ENCODE results near the gene FIBP. TPM values are rescaled to one million over a fixed set of nuclear protein-coding genes. Genes with fewer than 3 reads are reported as not detected.

Gene FIBP
- 157 and 195 TPM in 2 replicates for total RNA-seq

GRCh38 chr11:65888163-65888814, at the start of gene FIBP:
Gene FIBP, minus strand, starts transcription at chr11:65888471. Its CDS starts 53 bp downstream, at chr11:65888418.
- peak; percentile 89 to 98 for DNase-seq (ENCODE audit: low read depth in 2 of 2)

GRCh38 chr11:65937766-65938165, 49.5 kb upstream of the FIBP start:
- no peak for DNase-seq (ENCODE audit: low read depth in 2 of 2)

- no peak for DNase-seq (ENCODE audit: low read depth in 2 of 2)
Measured at GRCh38 chr11:65934014-65934413, 45.7 kb upstream of the FIBP start.

- no peak for DNase-seq (ENCODE audit: low read depth in 2 of 2)
Measured at GRCh38 chr11:65932558-65932919, 44.3 kb upstream of the FIBP start.

GRCh38 chr11:65931773-65932557, 43.7 kb upstream of the FIBP start:
- no peak for DNase-seq (ENCODE audit: low read depth in 2 of 2)

GRCh38 chr11:65928667-65929066, 40.4 kb upstream of the FIBP start:
- DNase-seq (ENCODE audit: low read depth in 2 of 2) = no peak

GRCh38 chr11:65927904-65928397, 39.7 kb upstream of the FIBP start:
- DNase-seq (ENCODE audit: low read depth in 2 of 2) = no peak

GRCh38 chr11:65925397-65925796, 37.1 kb upstream of the FIBP start:
- DNase-seq (ENCODE audit: low read depth in 2 of 2) = no peak

GRCh38 chr11:65922565-65922964, 34.3 kb upstream of the FIBP start:
- no peak for DNase-seq (ENCODE audit: low read depth in 2 of 2)

- DNase-seq (ENCODE audit: low read depth in 2 of 2) = no peak
Measured at GRCh38 chr11:65921876-65922275, 33.6 kb upstream of the FIBP start.

GRCh38 chr11:65921033-65921555, 32.8 kb upstream of the FIBP start:
- DNase-seq (ENCODE audit: low read depth in 2 of 2) = no peak

GRCh38 chr11:65920372-65920802, 32.1 kb upstream of the FIBP start:
- DNase-seq (ENCODE audit: low read depth in 2 of 2) = no peak

GRCh38 chr11:65919573-65920371, 31.5 kb upstream of the FIBP start:
- DNase-seq (ENCODE audit: low read depth in 2 of 2) = no peak

- peak; percentile 92 to 99 for DNase-seq (ENCODE audit: low read depth in 2 of 2)
Measured at GRCh38 chr11:65919141-65919572, 30.9 kb upstream of the FIBP start, which contains the start of gene DRAP1. Gene DRAP1, plus strand, starts transcription at chr11:65919426. Its CDS starts 76 bp downstream, at chr11:65919502.

- peak in 1 of 2 donors; percentile 53 for DNase-seq (ENCODE audit: low read depth in 2 of 2)
Measured at GRCh38 chr11:65918211-65919140, 30.2 kb upstream of the FIBP start, which contains the start of gene C11orf68. Gene C11orf68, minus strand, starts transcription at chr11:65919062. Its CDS starts 31 bp downstream, at chr11:65919031.

GRCh38 chr11:65917434-65918210, 29.4 kb upstream of the FIBP start:
- DNase-seq (ENCODE audit: low read depth in 2 of 2) = no peak

GRCh38 chr11:65917077-65917433, 28.8 kb upstream of the FIBP start:
- DNase-seq (ENCODE audit: low read depth in 2 of 2) = no peak

GRCh38 chr11:65916391-65916790, 28.1 kb upstream of the FIBP start:
- DNase-seq (ENCODE audit: low read depth in 2 of 2) = no peak

GRCh38 chr11:65915821-65916251, 27.6 kb upstream of the FIBP start:
- DNase-seq (ENCODE audit: low read depth in 2 of 2) = peak; percentile 68 to 96
